HG03159 (cell line): Measurements from ENCODE around the gene GPR78.

Experiments used
- ATAC-seq: cut with Tn5 transposase; IDR thresholded peaks from one replicate; pipeline ENCODE4 v1.9.1; 2021; ENCODE audit warnings: mild to moderate bottlenecking, moderate library complexity; ENCODE audit not compliant: unreplicated experiment

GPR78 gene

GRCh38 chr4:8598391-8599090 is 18.3 kb downstream of the GPR78 start:
- no peak for ATAC-seq

GRCh38 chr4:8599091-8599460 is 18.9 kb downstream of the GPR78 start:
- no peak for ATAC-seq

GRCh38 chr4:8599657-8600056 is 19.5 kb downstream of the GPR78 start:
- no peak for ATAC-seq

GRCh38 chr4:8600266-8600665 is 20.1 kb downstream of the GPR78 start:
- ATAC-seq: no peak

- no peak for ATAC-seq
Measured at GRCh38 chr4:8600686-8601085, 20.5 kb downstream of the GPR78 start.

- ATAC-seq: no peak
Measured at GRCh38 chr4:8601086-8601485, 20.9 kb downstream of the GPR78 start.

GRCh38 chr4:8601556-8601955 is 21.4 kb downstream of the GPR78 start:
- ATAC-seq: no peak

GRCh38 chr4:8602686-8603430 is 22.7 kb downstream of the GPR78 start:
- no peak for ATAC-seq

- no peak for ATAC-seq
Measured at GRCh38 chr4:8603931-8604330, 23.7 kb downstream of the GPR78 start.

GRCh38 chr4:8605289-8605688 is 25.1 kb downstream of the GPR78 start:
- ATAC-seq: no peak

GRCh38 chr4:8606476-8606875 is 26.3 kb downstream of the GPR78 start:
- ATAC-seq: no peak

GRCh38 chr4:8606966-8607365 is 26.8 kb downstream of the GPR78 start:
- ATAC-seq: no peak

- ATAC-seq: no peak
Measured at GRCh38 chr4:8607603-8608481, 27.6 kb downstream of the GPR78 start.

- ATAC-seq: no peak
Measured at GRCh38 chr4:8608714-8609391, 28.7 kb downstream of the GPR78 start.

GRCh38 chr4:8609406-8609805 is 29.2 kb downstream of the GPR78 start:
- no peak for ATAC-seq

GRCh38 chr4:8609824-8610350 is 29.7 kb downstream of the GPR78 start:
- no peak for ATAC-seq

GRCh38 chr4:8610858-8611616 is 30.8 kb downstream of the GPR78 start:
- ATAC-seq: no peak

GRCh38 chr4:8612646-8613045 is 32.5 kb downstream of the GPR78 start:
- no peak for ATAC-seq

GRCh38 chr4:8613421-8614364 is 33.5 kb downstream of the GPR78 start:
- no peak for ATAC-seq
